Activated naive CD4-positive, alpha-beta T cell treated with anti-CD3 and anti-CD28 coated beads, Interleukin-2, amount 50 U/mL, for 72 hours (primary cell): ENCODE data around the gene AARSD1. TPM values are rescaled to one million over a fixed set of nuclear protein-coding genes. Genes with fewer than 3 reads are reported as not detected.
"Not testable (repeated sequence)": the region's sequence is repeated elsewhere in the genome, so short reads cannot be mapped to it uniquely, and the experiment has no call there.

Source experiments
- ATAC-seq, 2 donors: fragments of 150-1000 bp; cut with Tn5 transposase; 2 replicates each; pipeline ENCODE4 v1.10.0; 2021; ENCODE audit warnings: mild to moderate bottlenecking in 2 of 2, moderate library complexity in 2 of 2
- DNase-seq, 2 donors: peaks; one replicate each; pipeline ENCODE4 v3.0.0; 2021 to 2022; ENCODE audit warnings: low spot score in 2 of 2
- H3K27ac Mint-ChIP-seq, 2 donors: one replicate each; pipeline ENCODE4 v1.8.0; 2022; ENCODE audit warnings: mild to moderate bottlenecking in 2 of 2, mixed read lengths in 2 of 2
- H3K36me3 Mint-ChIP-seq, 2 donors: one replicate each; pipeline ENCODE4 v1.8.0; 2022; ENCODE audit warnings: mixed read lengths in 2 of 2
- H3K9me3 Mint-ChIP-seq, 2 donors: one replicate each; pipeline ENCODE4 v1.8.0; 2022; ENCODE audit warnings: mixed read lengths in 2 of 2
- total RNA-seq, 2 donors: library from RNA; stranded (reverse); gene quantifications; one replicate each; pipeline ENCODE4 v1.2.3, GENCODE V29; 2022

AARSD1 gene
- total RNA-seq, 2 donors from 2014 or later: 51.0 to 63.2 TPM

- ATAC-seq: no peak
- H3K36me3 Mint-ChIP-seq: peaks cover 0 to 7% of the 10 kb centered on the region in 2 donors
- no peak for DNase-seq
- H3K27ac Mint-ChIP-seq: peak overlapping the region in 1 of 2 donors; percentile 47
- H3K9me3 Mint-ChIP-seq: no peaks in the 10 kb centered on the region
Observed at GRCh38 chr17:42946812-42947211, 17.4 kb downstream of the AARSD1 start.

GRCh38 chr17:42944211-42944610 is 20.0 kb downstream of the AARSD1 start:
- Mint-ChIP-seq H3K36me3 (no peaks in the 10 kb centered on the region), H3K9me3 (no peaks in the 10 kb centered on the region), H3K27ac (no peak overlapping the region)
- DNase-seq (no peak), ATAC-seq (no peak)

GRCh38 chr17:42937712-42938596 is 26.3 kb downstream of the AARSD1 start:
- no peak overlapping the region for H3K27ac Mint-ChIP-seq
- H3K36me3 Mint-ChIP-seq: no peaks in the 10 kb centered on the region
- DNase-seq (peak in 1 of 2 donors; percentile 18), ATAC-seq (peak; percentile 34 to 66)
- no peaks in the 10 kb centered on the region for H3K9me3 Mint-ChIP-seq

GRCh38 chr17:42929497-42929844 is 34.8 kb downstream of the AARSD1 start:
- no peak for DNase-seq
- Mint-ChIP-seq H3K36me3 (no peaks in the 10 kb centered on the region), H3K27ac (no peak overlapping the region), H3K9me3 (no peaks in the 10 kb centered on the region)
- ATAC-seq: no peak

GRCh38 chr17:42928714-42929496 is 35.3 kb downstream of the AARSD1 start:
- Mint-ChIP-seq H3K27ac (peak overlapping the region in 1 of 2 donors; percentile 70), H3K36me3 (no peaks in the 10 kb centered on the region), H3K9me3 (no peaks in the 10 kb centered on the region)
- ATAC-seq (peak; percentile 80 to 92), DNase-seq (peak in 1 of 2 donors; percentile 41)

GRCh38 chr17:42924891-42925290 is 39.4 kb downstream of the AARSD1 start:
- Mint-ChIP-seq H3K27ac (no peak overlapping the region), H3K9me3 (no peaks in the 10 kb centered on the region), H3K36me3 (no peaks in the 10 kb centered on the region)
- DNase-seq (no peak), ATAC-seq (no peak)

GRCh38 chr17:42923472-42923871 is 40.8 kb downstream of the AARSD1 start:
- ATAC-seq, DNase-seq, H3K36me3 Mint-ChIP-seq, H3K27ac Mint-ChIP-seq, H3K9me3 Mint-ChIP-seq: not testable (repeated sequence)

- DNase-seq (no peak), ATAC-seq (no peak)
- Mint-ChIP-seq H3K36me3 (no peaks in the 10 kb centered on the region), H3K27ac (no peak overlapping the region), H3K9me3 (no peaks in the 10 kb centered on the region)
Observed at GRCh38 chr17:42922294-42922693, 42.0 kb downstream of the AARSD1 start.

- Mint-ChIP-seq H3K27ac (no peak overlapping the region), H3K9me3 (no peaks in the 10 kb centered on the region), H3K36me3 (no peaks in the 10 kb centered on the region)
- DNase-seq (no peak), ATAC-seq (no peak)
Observed at GRCh38 chr17:42920922-42921321, 43.3 kb downstream of the AARSD1 start.

GRCh38 chr17:42920106-42920900 is 44.0 kb downstream of the AARSD1 start:
- Mint-ChIP-seq H3K9me3 (no peaks in the 10 kb centered on the region), H3K36me3 (no peaks in the 10 kb centered on the region), H3K27ac (no peak overlapping the region)
- DNase-seq: no peak
- ATAC-seq: no peak

GRCh38 chr17:42919522-42920077 is 44.7 kb downstream of the AARSD1 start:
- H3K36me3 Mint-ChIP-seq, DNase-seq, H3K27ac Mint-ChIP-seq, ATAC-seq, H3K9me3 Mint-ChIP-seq: not testable (repeated sequence)

- H3K9me3 Mint-ChIP-seq: no peaks in the 10 kb centered on the region
- H3K36me3 Mint-ChIP-seq: no peaks in the 10 kb centered on the region
- no peak for DNase-seq
- no peak for ATAC-seq
- no peak overlapping the region for H3K27ac Mint-ChIP-seq
Observed at GRCh38 chr17:42918902-42919521, 45.2 kb downstream of the AARSD1 start.

- Mint-ChIP-seq H3K9me3 (no peaks in the 10 kb centered on the region), H3K36me3 (no peaks in the 10 kb centered on the region), H3K27ac (no peak overlapping the region)
- ATAC-seq (no peak), DNase-seq (no peak)
Observed at GRCh38 chr17:42917236-42917603, 47.0 kb downstream of the AARSD1 start.

- H3K36me3 Mint-ChIP-seq, ATAC-seq, H3K9me3 Mint-ChIP-seq, DNase-seq, H3K27ac Mint-ChIP-seq: not testable (repeated sequence)
Observed at GRCh38 chr17:42916388-42917235, 47.6 kb downstream of the AARSD1 start.

GRCh38 chr17:42915288-42915687 is 49.0 kb downstream of the AARSD1 start:
- H3K36me3 Mint-ChIP-seq, ATAC-seq, H3K27ac Mint-ChIP-seq, DNase-seq, H3K9me3 Mint-ChIP-seq: not testable (repeated sequence)
